ENCODE measurements around the gene TGFBR1.

- TF ChIP-seq TAF1 (IDR thresholded peaks at IDR 0.05; ENCODE audit: low read depth, low read length) (no peak), POLR2A (IDR thresholded peaks at IDR 0.05; ENCODE audit: low read depth, low read length) (no peak), POLR2AphosphoS5 (IDR thresholded peaks at IDR 0.05; ENCODE audit: low read depth, low read length) (no peak), PAX5 (IDR thresholded peaks at IDR 0.05; ENCODE audit: insufficient read depth, low read length, severe bottlenecking) (no peak), SPI1 (IDR thresholded peaks at IDR 0.05; ENCODE audit: low read depth, low read length) (no peak), POU2F2 (IDR thresholded peaks at IDR 0.05; ENCODE audit: low read depth, low read length) (no peak)
These were observed 16.7 kb downstream of the TGFBR1 start for GRCh38 chr9:99121604-99122003.
